ENCODE measurements around the gene KIRREL2. TPM values are rescaled to one million over a fixed set of nuclear protein-coding genes. Genes with fewer than 3 reads are reported as not detected.
A peak's percentile ranks its signal among the peaks of the same experiment; 100 is the strongest.
"Not testable (repeated sequence)": the region's sequence is repeated elsewhere in the genome, so short reads cannot be mapped to it uniquely, and the experiment has no call there.

The KIRREL2 gene
- total RNA-seq, 1 experiment from 2014 or later, result 1.7 TPM

DNA sequence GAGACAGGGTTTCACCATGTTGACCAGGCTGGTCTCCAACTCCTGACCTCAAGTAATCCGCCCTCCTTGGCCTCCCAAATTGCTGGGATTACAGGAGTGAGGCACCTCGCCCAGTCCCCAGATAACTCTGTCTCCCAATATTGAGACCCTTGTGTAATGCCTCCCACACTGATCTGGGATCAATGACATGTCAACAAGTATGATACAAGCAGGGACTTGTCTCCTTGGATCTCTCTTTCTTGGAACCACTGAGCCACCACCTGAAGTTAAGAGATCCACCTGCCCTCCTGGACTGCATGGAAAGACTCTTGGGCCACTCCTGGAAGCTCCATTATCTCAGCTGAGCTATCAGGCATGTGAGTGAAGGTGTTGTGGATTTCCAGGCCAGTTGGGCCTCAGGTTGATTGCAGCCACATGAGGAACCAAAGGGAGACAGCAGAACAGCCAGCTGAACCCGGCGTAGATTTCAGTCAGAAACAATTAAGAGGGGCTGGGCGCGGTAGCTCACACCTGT, 28.6 kb downstream of the KIRREL2 start:
- in situ Hi-C loops (cut with HindIII; ENCODE audit: low pct_unique_long_range_greater_than_20kb, low sequenced_read_pairs), result no loop called here

GRCh38 chr19:35885904-35886303, 29.2 kb downstream of the KIRREL2 start:
- DNase-seq (ENCODE audit: low read depth, low spot score), result no peak
- in situ Hi-C loops (cut with HindIII; ENCODE audit: low pct_unique_long_range_greater_than_20kb, low sequenced_read_pairs), result no loop called here

More for the DNA sequence above, 28.6 kb downstream of the KIRREL2 start:
- DNase-seq (ENCODE audit: low read depth, low spot score), result no peak

DNA sequence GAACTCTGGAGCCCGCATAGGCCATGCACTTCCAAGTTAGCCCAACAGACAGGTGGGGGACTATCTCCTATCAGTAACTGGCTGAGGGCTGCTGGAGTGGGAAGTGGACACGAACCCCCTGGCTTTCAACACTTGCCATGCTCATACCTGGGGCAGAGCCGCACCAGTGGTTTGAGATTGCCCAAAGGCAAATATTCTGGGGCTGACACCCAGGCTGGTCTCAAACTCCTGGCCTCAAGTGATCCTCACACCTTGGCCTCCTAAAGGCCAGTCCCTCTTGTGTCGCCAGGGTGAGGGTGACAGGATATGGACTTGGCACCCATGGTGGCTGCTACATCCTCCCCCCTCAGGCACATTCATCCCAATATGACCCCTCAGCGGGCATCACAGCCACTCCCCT, 30.5 kb downstream of the KIRREL2 start:
- in situ Hi-C loops (cut with HindIII; ENCODE audit: low pct_unique_long_range_greater_than_20kb, low sequenced_read_pairs), result no loop called here
- DNase-seq (ENCODE audit: low read depth, low spot score), result no peak

DNA sequence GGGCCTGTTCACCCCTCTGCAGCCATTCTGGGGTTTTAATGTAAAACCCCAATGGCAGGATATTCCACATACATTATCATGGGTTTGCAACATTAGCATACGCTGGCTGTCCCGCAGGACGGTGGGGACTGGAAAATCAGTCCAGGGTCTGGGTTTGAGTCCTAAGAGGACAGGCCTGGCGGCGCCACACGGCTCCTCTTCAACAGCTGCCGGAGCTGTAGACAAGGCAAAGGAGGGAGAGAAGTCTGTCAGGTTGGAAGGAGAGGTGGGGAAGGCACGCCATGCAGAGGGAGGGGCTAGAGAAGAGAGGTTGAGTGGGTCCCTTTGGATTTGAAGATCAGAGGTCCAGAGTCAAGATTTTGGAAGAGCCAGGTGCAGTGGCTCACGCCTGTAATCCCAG, 31.7 kb downstream of the KIRREL2 start:
- no peak for DNase-seq (ENCODE audit: low read depth, low spot score)
- in situ Hi-C loops (cut with HindIII; ENCODE audit: low pct_unique_long_range_greater_than_20kb, low sequenced_read_pairs), result no loop called here

DNA sequence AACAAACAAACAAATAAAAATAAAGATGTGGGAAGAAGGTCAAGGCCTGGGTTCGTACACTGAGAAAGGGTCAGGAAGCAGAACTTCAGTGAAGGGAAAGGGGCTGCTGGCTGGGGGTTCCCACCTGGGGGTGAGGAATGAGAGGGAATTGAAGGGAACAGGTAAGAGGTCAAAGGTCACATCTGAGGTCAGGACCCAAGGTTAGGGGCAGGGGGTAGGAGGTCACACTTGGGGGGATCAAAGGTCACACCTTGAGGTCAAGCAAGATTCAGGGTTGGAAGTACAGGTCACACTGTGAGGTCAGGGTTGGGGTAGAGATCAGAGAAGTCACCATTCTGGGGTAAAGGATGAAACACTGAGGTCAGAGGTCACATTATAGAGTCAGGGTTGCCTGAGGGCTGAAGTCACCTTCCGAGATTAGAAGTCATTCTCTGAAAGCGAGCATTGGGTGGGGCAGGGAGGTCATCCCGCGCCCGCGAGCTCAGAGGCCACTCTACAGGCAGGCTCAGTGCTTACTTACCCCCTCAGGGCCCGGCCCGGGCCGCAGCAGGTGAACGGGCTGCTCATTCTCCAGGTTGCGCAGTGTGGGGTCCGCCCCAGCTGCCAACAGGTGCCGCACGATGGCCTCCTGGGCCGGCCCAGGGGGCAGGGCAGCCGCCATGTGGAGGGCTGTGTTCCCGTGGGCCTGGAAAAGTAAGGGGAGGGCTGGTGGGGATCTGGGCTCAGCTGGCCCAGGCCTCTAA, 32.8 kb downstream of the KIRREL2 start:
- in situ Hi-C loops (cut with HindIII; ENCODE audit: low pct_unique_long_range_greater_than_20kb, low sequenced_read_pairs), result no loop called here
- DNase-seq (ENCODE audit: low read depth, low spot score), result no peak

- in situ Hi-C loops (cut with HindIII; ENCODE audit: low pct_unique_long_range_greater_than_20kb, low sequenced_read_pairs), result no loop called here
- DNase-seq (ENCODE audit: low read depth, low spot score), result no peak
Observed at GRCh38 chr19:35890113-35890650, 33.5 kb downstream of the KIRREL2 start.

DNA sequence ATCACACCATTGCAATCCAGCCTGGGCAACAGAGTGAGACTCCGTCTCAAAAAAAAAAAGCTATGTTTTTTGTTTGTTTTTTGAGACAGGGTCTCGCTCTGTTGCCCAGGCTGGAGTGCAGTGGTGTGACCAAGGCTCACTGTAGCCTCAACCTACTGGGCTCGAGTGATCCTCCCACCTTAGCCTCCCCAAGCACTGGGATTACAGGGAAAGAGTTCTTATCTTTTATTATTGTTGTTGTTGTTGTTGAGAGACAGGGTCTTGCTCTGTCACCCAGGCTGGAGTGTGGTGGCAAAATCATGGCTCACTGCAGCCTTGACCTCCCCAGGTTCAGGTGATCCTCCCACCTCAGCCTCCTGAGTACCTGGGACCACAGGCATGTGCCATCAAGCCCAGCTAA, 35.1 kb downstream of the KIRREL2 start:
- in situ Hi-C loops (cut with HindIII; ENCODE audit: low pct_unique_long_range_greater_than_20kb, low sequenced_read_pairs); DNase-seq (ENCODE audit: low read depth, low spot score): not testable (repeated sequence)

DNA sequence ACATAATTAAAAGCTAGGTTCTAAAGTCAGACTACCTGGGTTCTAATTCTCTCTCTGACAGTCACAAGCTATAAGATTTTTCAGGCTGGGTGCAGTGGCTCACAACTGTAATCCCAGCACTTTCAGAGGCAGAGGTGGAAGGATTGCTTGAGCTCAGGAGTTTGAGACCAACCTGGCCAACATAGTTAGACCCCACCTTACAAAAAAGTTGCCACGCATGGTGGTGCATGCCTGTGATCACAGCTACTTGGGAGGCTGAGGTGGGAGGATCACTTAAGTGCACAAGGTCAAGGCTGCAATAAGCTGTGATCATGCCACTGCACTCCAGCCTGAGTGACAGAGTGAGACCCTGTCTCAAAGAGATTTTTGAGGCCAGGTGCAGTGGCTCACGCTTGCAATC, 37.6 kb downstream of the KIRREL2 start:
- in situ Hi-C loops (cut with HindIII; ENCODE audit: low pct_unique_long_range_greater_than_20kb, low sequenced_read_pairs), result no loop called here
- DNase-seq (ENCODE audit: low read depth, low spot score), result no peak

- in situ Hi-C loops (cut with HindIII; ENCODE audit: low pct_unique_long_range_greater_than_20kb, low sequenced_read_pairs), result no loop called here
- DNase-seq (ENCODE audit: low read depth, low spot score), result no peak
Observed at GRCh38 chr19:35895911-35896642, 39.4 kb downstream of the KIRREL2 start.

DNA sequence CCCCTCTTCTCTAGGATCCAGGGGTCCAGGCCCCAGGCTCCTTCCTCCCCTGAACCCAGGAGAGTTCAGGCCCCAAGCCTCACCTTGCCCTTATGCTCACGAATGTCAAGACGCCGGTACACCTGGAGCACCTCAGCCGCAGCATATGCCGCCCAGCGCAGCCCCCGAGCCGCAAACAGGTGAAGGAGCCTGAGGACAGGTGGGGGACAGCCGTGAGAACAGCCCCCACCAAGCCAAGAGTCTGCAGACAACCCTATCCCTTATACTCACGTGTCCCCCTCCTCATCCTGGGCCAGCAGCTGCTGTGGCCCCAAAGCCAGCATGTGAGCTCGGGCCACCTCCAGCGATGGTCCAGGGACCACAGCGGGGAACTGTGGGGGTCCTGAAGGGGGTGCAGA, 39.9 kb downstream of the KIRREL2 start:
- in situ Hi-C loops (cut with HindIII; ENCODE audit: low pct_unique_long_range_greater_than_20kb, low sequenced_read_pairs), result no loop called here
- no peak for DNase-seq (ENCODE audit: low read depth, low spot score)

GRCh38 chr19:35897706-35898451, 41.2 kb downstream of the KIRREL2 start:
- in situ Hi-C loops (cut with HindIII; ENCODE audit: low pct_unique_long_range_greater_than_20kb, low sequenced_read_pairs), result no loop called here
- no peak for DNase-seq (ENCODE audit: low read depth, low spot score)

- in situ Hi-C loops (cut with HindIII; ENCODE audit: low pct_unique_long_range_greater_than_20kb, low sequenced_read_pairs), result no loop called here
- DNase-seq (ENCODE audit: low read depth, low spot score), result no peak
Observed at GRCh38 chr19:35898499-35898809, 41.7 kb downstream of the KIRREL2 start.

GRCh38 chr19:35899547-35900214, 43.0 kb downstream of the KIRREL2 start:
- peak; percentile 76 for DNase-seq (ENCODE audit: low read depth, low spot score)
- in situ Hi-C loops (cut with HindIII; ENCODE audit: low pct_unique_long_range_greater_than_20kb, low sequenced_read_pairs), result no loop called here

GRCh38 chr19:35901055-35901644, 44.4 kb downstream of the KIRREL2 start:
- in situ Hi-C loops (cut with HindIII; ENCODE audit: low pct_unique_long_range_greater_than_20kb, low sequenced_read_pairs), result no loop called here
- no peak for DNase-seq (ENCODE audit: low read depth, low spot score)

GRCh38 chr19:35901854-35902661, 45.3 kb downstream of the KIRREL2 start, which contains the start of gene HCST:
Gene HCST (plus strand): TSS chr19:35902529. CDS start chr19:35902594, 65 bp downstream.
- in situ Hi-C loops (cut with HindIII; ENCODE audit: low pct_unique_long_range_greater_than_20kb, low sequenced_read_pairs), result no loop called here

DNA sequence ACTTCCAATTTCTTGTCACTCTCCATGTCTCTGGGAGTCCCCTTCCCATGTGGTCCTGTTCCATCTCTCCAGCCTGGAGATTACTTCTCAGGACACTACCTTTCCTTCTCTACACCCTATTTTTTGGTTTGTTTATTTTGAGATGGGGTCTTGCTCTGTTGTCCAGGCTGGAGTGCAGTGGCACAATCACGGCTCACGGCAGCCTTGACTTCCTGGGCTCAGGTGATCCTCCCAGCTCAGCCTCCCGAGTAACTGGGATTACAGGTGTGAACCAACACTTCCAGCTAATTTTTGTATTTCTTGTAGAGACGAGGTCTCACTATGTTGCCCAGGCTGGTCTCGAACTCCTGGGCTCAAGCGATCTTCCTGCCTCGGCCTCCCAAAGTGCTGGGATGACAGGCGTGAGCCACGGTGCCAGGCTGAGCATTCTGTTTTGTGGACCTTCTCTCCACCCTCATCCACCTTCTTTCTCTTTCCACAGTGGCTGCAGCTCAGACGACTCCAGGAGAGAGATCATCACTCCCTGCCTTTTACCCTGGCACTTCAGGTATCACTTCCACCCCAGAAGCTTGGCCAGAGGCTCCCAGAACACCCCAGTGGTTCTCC, 46.3 kb downstream of the KIRREL2 start:
- DNase-seq (ENCODE audit: low read depth, low spot score), result no peak
- in situ Hi-C loops (cut with HindIII; ENCODE audit: low pct_unique_long_range_greater_than_20kb, low sequenced_read_pairs), result no loop called here

More at GRCh38 chr19:35901854-35902661, 45.3 kb downstream of the KIRREL2 start, which contains the start of gene HCST:
- DNase-seq (ENCODE audit: low read depth, low spot score), result no peak
